GM12873 (cell line): ENCODE results near the gene POLR3A.

Source experiments
- CTCF ChIP-seq: IDR thresholded peaks from 2 replicates; pipeline ENCODE4 v1.5.1; 2012; ENCODE audit warnings: low read depth, mild to moderate bottlenecking, moderate library complexity, low read length, control low read depth; ENCODE audit not compliant: insufficient read depth; ENCODE audit errors: missing control alignments

POLR3A gene

GRCh38 chr10:78029269-78030226, at the start of gene POLR3A:
Gene POLR3A (minus strand): TSS chr10:78029515. CDS start chr10:78029407, 108 bp downstream.
- peak; percentile 58 for TF ChIP-seq CTCF

- TF ChIP-seq CTCF, result no peak
Measured at GRCh38 chr10:78078539-78079330, 49.4 kb upstream of the POLR3A start.

GRCh38 chr10:78072504-78072903, 43.2 kb upstream of the POLR3A start:
- no peak for TF ChIP-seq CTCF

GRCh38 chr10:78071857-78072179, 42.5 kb upstream of the POLR3A start:
- no peak for TF ChIP-seq CTCF

- TF ChIP-seq CTCF, result no peak
Measured at GRCh38 chr10:78071140-78071856, 42.0 kb upstream of the POLR3A start.

- no peak for TF ChIP-seq CTCF
Measured at GRCh38 chr10:78070726-78071125, 41.4 kb upstream of the POLR3A start.
